DND-41 (cell line): ENCODE measurements around the gene ITGA6.

Experiments
- ATAC-seq: fragments of 200-7000 bp; cut with Tn5 transposase; 3 replicates; pipeline ENCODE4 v1.9.1; 2021; ENCODE audit warnings: low read depth; ENCODE audit not compliant: insufficient read depth
- DNase-seq: peaks from one replicate; pipeline ENCODE4 v3.0.0-alpha.2; 2020
- H2AFZ ChIP-seq: 2 replicates; pipeline ENCODE4 v1.6.0; 2012; ENCODE audit warnings: low read depth, low read length
- H3K27ac ChIP-seq: 2 replicates; pipeline ENCODE4 v1.5.1; 2012; ENCODE audit warnings: low read length, inconsistent platforms
- H3K27me3 ChIP-seq: fragments of 200-600 bp; sonication (generic); 2 replicates; pipeline ENCODE4 v1.6.0; 2012; ENCODE audit warnings: low read length, mild to moderate bottlenecking, inconsistent platforms; ENCODE audit not compliant: insufficient read depth, poor library complexity
- H3K36me3 ChIP-seq: 2 replicates; pipeline ENCODE4 v1.5.1; 2012; ENCODE audit warnings: low read length, inconsistent platforms; ENCODE audit not compliant: insufficient read depth
- H3K4me1 ChIP-seq: 2 replicates; pipeline ENCODE4 v1.5.1; 2012; ENCODE audit warnings: mild to moderate bottlenecking, low read length; ENCODE audit not compliant: insufficient read depth
- H3K4me2 ChIP-seq: 2 replicates; pipeline ENCODE4 v1.6.0; 2012; ENCODE audit warnings: mild to moderate bottlenecking, moderate library complexity, low read length, inconsistent platforms; ENCODE audit not compliant: insufficient read depth
- H3K4me3 ChIP-seq, 2 experiments: fragments of 200-600 bp in 1 of 2; shearing (Covaris generic) in 1 of 2; 2 replicates each; pipeline ENCODE4 v1.5.1; 2012 to 2016; ENCODE audit warnings: inconsistent platforms in 2 of 2, low read length in 2 of 2, mild to moderate bottlenecking in 2 of 2, low read depth in 1 of 2, moderate library complexity in 1 of 2
- H3K79me2 ChIP-seq: 2 replicates; pipeline ENCODE4 v1.6.0; 2012; ENCODE audit warnings: low read length, inconsistent platforms; ENCODE audit not compliant: insufficient read depth
- H3K9ac ChIP-seq: 2 replicates; pipeline ENCODE4 v1.6.0; 2012; ENCODE audit warnings: low read depth, mild to moderate bottlenecking, inconsistent platforms, low read length, moderate library complexity
- H3K9me3 ChIP-seq: 2 replicates; pipeline ENCODE4 v1.5.1; 2012; ENCODE audit warnings: low read length, moderate library complexity, mild to moderate bottlenecking, inconsistent platforms; ENCODE audit not compliant: insufficient read depth, severe bottlenecking
- H4K20me1 ChIP-seq: 2 replicates; pipeline ENCODE4 v1.6.0; 2012; ENCODE audit warnings: low read length; ENCODE audit not compliant: insufficient read depth
- CTCF ChIP-seq: IDR thresholded peaks from 2 replicates; pipeline ENCODE4 v1.5.1; 2012; ENCODE audit warnings: borderline replicate concordance, low read length, moderate library complexity, mild to moderate bottlenecking; ENCODE audit not compliant: poor library complexity, severe bottlenecking; ENCODE audit errors: extremely low read depth
- EZH2 ChIP-seq: IDR thresholded peaks from 3 replicates; pipeline ENCODE4 v1.6.1; 2012; ENCODE audit warnings: borderline replicate concordance, low read depth, mild to moderate bottlenecking, moderate library complexity, low read length, inconsistent platforms; ENCODE audit not compliant: severe bottlenecking

ITGA6 gene

GRCh38 chr2:172403881-172404468 is 23.4 kb upstream of the ITGA6 start:
- H3K27me3 ChIP-seq = peaks cover 5% of the 10 kb centered on the region
- DNase-seq (no peak), ATAC-seq (no peak)
- no peaks in the 10 kb centered on the region for H3K9me3 ChIP-seq
- no peak overlapping the region for H3K27ac ChIP-seq
- no peaks in the 10 kb centered on the region for H3K4me1 ChIP-seq
- no peak overlapping the region for H3K4me2 ChIP-seq
- no peak for TF ChIP-seq CTCF
- TF ChIP-seq EZH2 = no peak
- H4K20me1 ChIP-seq = no peaks in the 10 kb centered on the region
- H2AFZ ChIP-seq = no peak overlapping the region
- H3K79me2 ChIP-seq = no peaks in the 10 kb centered on the region
- H3K36me3 ChIP-seq = no peaks in the 10 kb centered on the region
- H3K4me3 ChIP-seq = no peak overlapping the region
- H3K9ac ChIP-seq = no peak overlapping the region

GRCh38 chr2:172404824-172405223 is 22.6 kb upstream of the ITGA6 start:
- Histone ChIP-seq H4K20me1 (no peaks in the 10 kb centered on the region), H3K79me2 (no peaks in the 10 kb centered on the region), H3K4me3 (no peak overlapping the region), H3K27me3 (peaks cover 5% of the 10 kb centered on the region), H3K27ac (no peak overlapping the region), H3K36me3 (no peaks in the 10 kb centered on the region), H3K4me1 (no peaks in the 10 kb centered on the region), H3K9me3 (no peaks in the 10 kb centered on the region), H3K4me2 (no peak overlapping the region), H3K9ac (no peak overlapping the region), H2AFZ (no peak overlapping the region)
- ATAC-seq = no peak
- no peak for DNase-seq
- TF ChIP-seq CTCF = no peak
- TF ChIP-seq EZH2 = no peak

- H3K27me3 ChIP-seq = peaks cover 5% of the 10 kb centered on the region
- ATAC-seq = no peak
Observed at GRCh38 chr2:172405673-172406072, 21.7 kb upstream of the ITGA6 start.

More at GRCh38 chr2:172405673-172406072, 21.7 kb upstream of the ITGA6 start:
- H3K79me2 ChIP-seq = no peaks in the 10 kb centered on the region
- H3K4me1 ChIP-seq = no peaks in the 10 kb centered on the region
- no peaks in the 10 kb centered on the region for H3K9me3 ChIP-seq
- H2AFZ ChIP-seq = no peak overlapping the region
- no peak for DNase-seq
- no peak overlapping the region for H3K4me3 ChIP-seq
- TF ChIP-seq EZH2 (no peak), CTCF (no peak)
- no peak overlapping the region for H3K27ac ChIP-seq
- no peaks in the 10 kb centered on the region for H4K20me1 ChIP-seq
- no peak overlapping the region for H3K4me2 ChIP-seq
- no peak overlapping the region for H3K9ac ChIP-seq
- no peaks in the 10 kb centered on the region for H3K36me3 ChIP-seq
